Smooth muscle cell (in vitro differentiated cells): ENCODE results near the gene CYP21A2. TPM values are rescaled to one million over a fixed set of nuclear protein-coding genes. Genes with fewer than 3 reads are reported as not detected.
"Not testable (repeated sequence)": the region's sequence is repeated elsewhere in the genome, so short reads cannot be mapped to it uniquely, and the experiment has no call there.

ENCODE experiments used
- DNase-seq: peaks from one replicate; lab custom pipeline; 2025; ENCODE audit not compliant: unreplicated experiment; lab: John Stamatoyannopoulos, UW
- H2AFZ ChIP-seq: fragments of 200-600 bp; sonication (generic); 2 replicates; pipeline ENCODE4 v1.6.0; 2016; ENCODE audit warnings: antibody characterized with exemption, low read depth, mild to moderate bottlenecking
- H3F3A ChIP-seq: fragments of 200-600 bp; sonication (generic); 2 replicates; pipeline ENCODE4 v1.6.0; 2017; ENCODE audit warnings: antibody characterized with exemption, low read depth
- H3K27ac ChIP-seq: fragments of 200-600 bp; sonication (generic); 2 replicates; pipeline ENCODE4 v1.5.1; 2016; ENCODE audit warnings: low read depth, mild to moderate bottlenecking
- H3K27me3 ChIP-seq: fragments of 200-600 bp; sonication (generic); 2 replicates; pipeline ENCODE4 v1.6.1; 2016; ENCODE audit warnings: low read depth, mild to moderate bottlenecking
- H3K36me3 ChIP-seq: fragments of 200-600 bp; sonication (generic); 2 replicates; pipeline ENCODE4 v1.5.1; 2016; ENCODE audit warnings: low read depth
- H3K4me1 ChIP-seq: fragments of 200-600 bp; sonication (generic); 2 replicates; pipeline ENCODE4 v1.5.1; 2016; ENCODE audit warnings: low read depth
- H3K4me2 ChIP-seq: fragments of 200-600 bp; sonication (generic); 2 replicates; pipeline ENCODE4 v1.6.0; 2016; ENCODE audit warnings: mild to moderate bottlenecking
- H3K4me3 ChIP-seq: fragments of 200-600 bp; sonication (generic); 2 replicates; pipeline ENCODE4 v1.5.1; 2016; ENCODE audit warnings: mild to moderate bottlenecking
- H3K79me2 ChIP-seq: fragments of 200-600 bp; sonication (generic); 2 replicates; pipeline ENCODE4 v1.6.0; 2016; ENCODE audit warnings: low read depth, mild to moderate bottlenecking
- H3K9ac ChIP-seq: fragments of 200-600 bp; sonication (generic); 2 replicates; pipeline ENCODE4 v1.6.0; 2016; ENCODE audit warnings: low read depth
- H3K9me3 ChIP-seq: fragments of 200-600 bp; sonication (generic); replicated peaks from 2 replicates; pipeline ENCODE4 v1.5.1; 2016; ENCODE audit warnings: low read depth
- H4K20me1 ChIP-seq: fragments of 200-600 bp; sonication (generic); 2 replicates; pipeline ENCODE4 v1.6.0; 2016; ENCODE audit warnings: low read depth
- CTCF ChIP-seq: fragments of 200-600 bp; sonication (generic); IDR thresholded peaks from 2 replicates; pipeline ENCODE4 v1.5.1; 2017; ENCODE audit warnings: borderline replicate concordance, mild to moderate bottlenecking, antibody characterized with exemption; ENCODE audit not compliant: insufficient read depth, poor library complexity, severe bottlenecking
- WGBS: methylation state at CpG from one replicate; pipeline ENCODE4 v1.1.7; 2016; ENCODE audit warnings: low lambda C conversion rate; 5-methylcytosine and 5-hydroxymethylcytosine counted together
- polyA plus RNA-seq: library from polyadenylated mRNA; unstranded; fragments of >200 nt; fragmentation: Nextera tagmentation; extraction: Ambion mirVana; gene quantifications from 2 replicates; pipeline ENCODE4 v1.2.1, GENCODE V29; 2016
- total RNA-seq: library from RNA; depleted of rRNA; stranded (reverse); fragments of >200 nt; gene quantifications from 2 replicates; pipeline ENCODE4 v1.2.3, GENCODE V29; 2014

The CYP21A2 gene
- total and polyA plus RNA-seq, 2 experiments from 2014 or later, result not detected

GRCh38 chr6:32050562-32050961 lies 12.3 kb downstream of the CYP21A2 start:
- no peak for TF ChIP-seq CTCF
- Histone ChIP-seq H3K36me3 (no peaks in the 10 kb centered on the region), H3K4me3 (no peak overlapping the region), H4K20me1 (no peaks in the 10 kb centered on the region), H3F3A (no peaks in the 10 kb centered on the region), H3K4me2 (no peak overlapping the region), H3K79me2 (no peaks in the 10 kb centered on the region), H3K9me3 (no peaks in the 10 kb centered on the region), H3K4me1 (peaks cover 2% of the 10 kb centered on the region), H3K27me3 (no peaks in the 10 kb centered on the region), H2AFZ (no peak overlapping the region), H3K27ac (no peak overlapping the region), H3K9ac (no peak overlapping the region)
- 90% methylated on average over 5 of the region's 5 CpGs for WGBS
- no peak for DNase-seq

GRCh38 chr6:32052626-32053025 lies 14.4 kb downstream of the CYP21A2 start:
- H3K27me3 ChIP-seq, H3K36me3 ChIP-seq, H3K27ac ChIP-seq, H3K4me3 ChIP-seq, H3K9me3 ChIP-seq, H3K4me2 ChIP-seq, H4K20me1 ChIP-seq, H3K79me2 ChIP-seq, H3F3A ChIP-seq, H2AFZ ChIP-seq, H3K4me1 ChIP-seq, DNase-seq, H3K9ac ChIP-seq: not testable (repeated sequence)
- WGBS, result 85% methylated on average over 20 of the region's 20 CpGs

GRCh38 chr6:32053314-32053713 lies 15.1 kb downstream of the CYP21A2 start:
- not testable (repeated sequence) for H3K79me2 ChIP-seq, H3K4me2 ChIP-seq, H3K36me3 ChIP-seq, H2AFZ ChIP-seq, H3K9ac ChIP-seq, H4K20me1 ChIP-seq, H3K27ac ChIP-seq, H3K4me1 ChIP-seq, H3K9me3 ChIP-seq, H3K4me3 ChIP-seq, H3F3A ChIP-seq, H3K27me3 ChIP-seq, DNase-seq
- 96% methylated on average over 13 of the region's 13 CpGs for WGBS

- not testable (repeated sequence) for H3K9ac ChIP-seq, H3K9me3 ChIP-seq, H3F3A ChIP-seq, H3K4me2 ChIP-seq, H3K36me3 ChIP-seq, H2AFZ ChIP-seq, H3K4me3 ChIP-seq, H3K4me1 ChIP-seq, DNase-seq, H3K27ac ChIP-seq, H4K20me1 ChIP-seq, H3K79me2 ChIP-seq, H3K27me3 ChIP-seq
- WGBS, result 97% methylated on average over 21 of the region's 21 CpGs
These were observed 17.5 kb downstream of the CYP21A2 start for GRCh38 chr6:32055756-32056155.

GRCh38 chr6:32056254-32056653 lies 18.0 kb downstream of the CYP21A2 start:
- no peaks in the 10 kb centered on the region for H4K20me1 ChIP-seq
- no peak overlapping the region for H2AFZ ChIP-seq
- H3K27me3 ChIP-seq, result no peaks in the 10 kb centered on the region
- H3K36me3 ChIP-seq, result no peaks in the 10 kb centered on the region
- H3K4me3 ChIP-seq, result no peak overlapping the region
- no peak for DNase-seq
- H3K4me1 ChIP-seq, result no peaks in the 10 kb centered on the region
- H3K9ac ChIP-seq, result no peak overlapping the region
- TF ChIP-seq CTCF, result no peak
- H3F3A ChIP-seq, result no peaks in the 10 kb centered on the region
- 91% methylated on average over 7 of the region's 7 CpGs for WGBS
- no peaks in the 10 kb centered on the region for H3K9me3 ChIP-seq
- no peak overlapping the region for H3K4me2 ChIP-seq
- H3K27ac ChIP-seq, result no peak overlapping the region
- no peaks in the 10 kb centered on the region for H3K79me2 ChIP-seq
